Measurements from ENCODE around the gene PPDPF. TPM values are rescaled to one million over a fixed set of nuclear protein-coding genes. Genes with fewer than 3 reads are reported as not detected.
A peak's percentile ranks its signal among the peaks of the same experiment; 100 is the strongest.

PPDPF gene
- total RNA-seq, 1 donor from 2014 or later: 275 TPM

GRCh38 chr20:63519668-63520503 lies 679 bp upstream of the PPDPF start:
- peak; percentile 62 for DNase-seq (ENCODE audit: low read depth)

GRCh38 chr20:63520934-63521601 lies 503 bp downstream of the PPDPF start:
- peak; percentile 81 for DNase-seq (ENCODE audit: low read depth)

- no peak for DNase-seq (ENCODE audit: low read depth)
These were observed 1.0 kb downstream of the PPDPF start for GRCh38 chr20:63521602-63522001.

GRCh38 chr20:63522091-63522868 lies 1.7 kb downstream of the PPDPF start:
- DNase-seq (ENCODE audit: low read depth): no peak

- DNase-seq (ENCODE audit: low read depth): peak; percentile 69
These were observed 2.5 kb downstream of the PPDPF start for GRCh38 chr20:63522981-63523611.

GRCh38 chr20:63525185-63525584 lies 4.6 kb downstream of the PPDPF start:
- DNase-seq (ENCODE audit: low read depth): no peak

GRCh38 chr20:63525971-63526370 lies 5.4 kb downstream of the PPDPF start:
- DNase-seq (ENCODE audit: low read depth): no peak

GRCh38 chr20:63527184-63527583 lies 6.6 kb downstream of the PPDPF start:
- DNase-seq (ENCODE audit: low read depth): no peak

GRCh38 chr20:63529180-63529860 lies 8.8 kb downstream of the PPDPF start:
- DNase-seq (ENCODE audit: low read depth): no peak

- no peak for DNase-seq (ENCODE audit: low read depth)
These were observed 9.6 kb downstream of the PPDPF start for GRCh38 chr20:63529861-63530787.

- DNase-seq (ENCODE audit: low read depth): no peak
These were observed 10.2 kb downstream of the PPDPF start for GRCh38 chr20:63530788-63531160.

- DNase-seq (ENCODE audit: low read depth): no peak
These were observed 11.3 kb downstream of the PPDPF start for GRCh38 chr20:63531686-63532448.

- peak; percentile 65 for DNase-seq (ENCODE audit: low read depth)
These were observed 11.9 kb downstream of the PPDPF start for GRCh38 chr20:63532449-63532971.

GRCh38 chr20:63533388-63533787 lies 12.8 kb downstream of the PPDPF start:
- no peak for DNase-seq (ENCODE audit: low read depth)

- DNase-seq (ENCODE audit: low read depth): no peak
These were observed 13.4 kb downstream of the PPDPF start for GRCh38 chr20:63533871-63534393.

- no peak for DNase-seq (ENCODE audit: low read depth)
These were observed 13.9 kb downstream of the PPDPF start for GRCh38 chr20:63534427-63534830.

- DNase-seq (ENCODE audit: low read depth): peak; percentile 41
These were observed 14.5 kb downstream of the PPDPF start for GRCh38 chr20:63534831-63535651.
